HCT116 (cell line): ENCODE results near the gene TANC1. TPM values are rescaled to one million over a fixed set of nuclear protein-coding genes. Genes with fewer than 3 reads are reported as not detected.

Experiments used
- ATAC-seq: fragments of 200-7000 bp; cut with Tn5 transposase; 2 replicates; pipeline ENCODE4 v1.9.1; 2020; ENCODE audit warnings: mild to moderate bottlenecking, moderate library complexity
- BruUV-seq: library from RNA; stranded (reverse); fragments of 400-500 nt; replicated peaks from 2 replicates; lab custom pipeline; 2021; lab: Mats Ljungman, UMichigan
- CTCF ChIA-PET: fragments of 300-600 bp; sonication (Branson Sonifier 250); formaldehyde crosslinking; loops from one replicate; lab custom pipeline; 2021; ENCODE audit warnings: antibody characterized with exemption; lab: Charles Lee
- POLR2A ChIA-PET: fragments of 300-600, 350-600 bp; sonication (Branson Sonifier 250); formaldehyde crosslinking; loops from one replicate; lab custom pipeline; 2021; ENCODE audit warnings: antibody characterized with exemption; lab: Charles Lee
- RAD21 ChIA-PET, 2 experiments: fragments of 300-600 bp; sonication (Branson Sonifier 250); formaldehyde crosslinking; loops; one replicate each; lab custom pipeline; 2023; ENCODE audit warnings: low total read pairs in 2 of 2; ENCODE audit not compliant: uncharacterized antibody in 2 of 2, unreplicated experiment in 2 of 2, low non-redundant PET in 1 of 2; lab: Charles Lee
- DNase-seq: peaks from one replicate; pipeline ENCODE4 v3.0.0-alpha.2; 2010; ENCODE audit warnings: low read depth, low spot score
- H2AFZ ChIP-seq: fragments of 200-600 bp; shearing (Covaris generic), sonication (generic); 2 replicates; pipeline ENCODE4 v1.6.1; 2017; ENCODE audit warnings: low read depth, mixed run types, mixed read lengths, antibody characterized with exemption, low read length; ENCODE audit not compliant: poor library complexity, severe bottlenecking
- H3K27ac ChIP-seq: 2 replicates; pipeline ENCODE4 v1.5.1; 2012; ENCODE audit warnings: low read depth, low read length
- H3K27me3 ChIP-seq: fragments of 200-600 bp; sonication (generic); 2 replicates; pipeline ENCODE4 v1.6.1; 2016; ENCODE audit warnings: mixed run types, low read length, mixed read lengths; ENCODE audit not compliant: insufficient read depth
- H3K36me3 ChIP-seq, 2 experiments: fragments of 200-500 bp in 1 of 2; fragments of 200-600 bp in 1 of 2; sonication (Bioruptor generic) in 1 of 2; sonication (generic) in 1 of 2; 2 replicates each; pipeline versions ENCODE4 v1.5.1 to v1.6.1; 2014 to 2016; ENCODE audit warnings: low read length in 2 of 2, inconsistent platforms in 1 of 2, mixed read lengths in 1 of 2, mixed run types in 1 of 2; ENCODE audit not compliant: insufficient read depth in 2 of 2, control insufficient read depth in 1 of 2
- H3K4me1 ChIP-seq, 2 experiments: fragments of 200-600 bp in 1 of 2; sonication (generic) in 1 of 2; 2 replicates each; pipeline versions ENCODE4 v1.5.1 to v1.6.1; 2012 to 2017; ENCODE audit warnings: low read length in 2 of 2, inconsistent platforms in 1 of 2, mild to moderate bottlenecking in 1 of 2, mixed read lengths in 1 of 2, mixed run types in 1 of 2, moderate library complexity in 1 of 2; ENCODE audit not compliant: insufficient read depth in 2 of 2, control insufficient read depth in 1 of 2
- H3K4me2 ChIP-seq: fragments of 200-600 bp; sonication (generic); 2 replicates; pipeline ENCODE4 v1.6.1; 2017; ENCODE audit warnings: mixed run types, low read length, mixed read lengths
- H3K4me3 ChIP-seq, 2 experiments: fragments of 200-600 bp in 1 of 2; sonication (generic) in 1 of 2; replicated peaks in 1 of 2; 2 replicates each; pipeline ENCODE4 v1.5.1; 2011 to 2016; ENCODE audit warnings: low read length in 2 of 2, control low read depth in 1 of 2, low read depth in 1 of 2, mild to moderate bottlenecking in 1 of 2, mixed read lengths in 1 of 2, mixed run types in 1 of 2
- H3K79me2 ChIP-seq: fragments of 200-600 bp; sonication (generic); 2 replicates; pipeline ENCODE4 v1.6.1; 2017; ENCODE audit warnings: mild to moderate bottlenecking, mixed run types, low read length, moderate library complexity, mixed read lengths; ENCODE audit not compliant: insufficient read depth
- H3K9ac ChIP-seq: fragments of 200-600 bp; sonication (generic); 2 replicates; pipeline ENCODE4 v1.6.1; 2016; ENCODE audit warnings: low read length, mixed read lengths
- H3K9me2 ChIP-seq: fragments of 200-600 bp; sonication (generic), shearing (Covaris generic); 2 replicates; pipeline ENCODE4 v1.6.1; 2017; ENCODE audit warnings: mixed run types, mild to moderate bottlenecking, moderate library complexity; ENCODE audit not compliant: insufficient read depth
- H3K9me3 ChIP-seq, 2 experiments: fragments of 200-500 bp in 1 of 2; fragments of 200-600 bp in 1 of 2; sonication (Bioruptor generic) in 1 of 2; sonication (generic) in 1 of 2; 2 replicates each; pipeline ENCODE4 v1.6.1; 2014 to 2017; ENCODE audit warnings: low read length in 2 of 2, mixed read lengths in 2 of 2, inconsistent platforms in 1 of 2, low read depth in 1 of 2, mild to moderate bottlenecking in 1 of 2, mixed run types in 1 of 2, moderate library complexity in 1 of 2; ENCODE audit not compliant: control insufficient read depth in 1 of 2, insufficient read depth in 1 of 2
- H4K20me1 ChIP-seq: fragments of 200-600 bp; sonication (generic), shearing (Covaris generic); 2 replicates; pipeline ENCODE4 v1.6.1; 2017; ENCODE audit warnings: mixed run types, mild to moderate bottlenecking, moderate library complexity; ENCODE audit not compliant: insufficient read depth
- CBX3 ChIP-seq: IDR thresholded peaks from 2 replicates; pipeline ENCODE4 v1.6.1; 2012; ENCODE audit warnings: low read depth
- EZH2 ChIP-seq: fragments of 200-600 bp; sonication (generic); IDR thresholded peaks from 2 replicates; pipeline ENCODE4 v1.6.1; 2017; ENCODE audit warnings: antibody characterized with exemption, mixed run types
- JUND ChIP-seq: IDR thresholded peaks from 2 replicates; pipeline ENCODE4 v1.6.1; 2012
- RAD21 ChIP-seq: IDR thresholded peaks from 2 replicates; pipeline ENCODE4 v1.6.1; 2012; ENCODE audit warnings: low read depth, mild to moderate bottlenecking
- intact Hi-C: fragments of 100-400 bp; cut with micrococcal nuclease; formaldehyde crosslinking; loops from 2 replicates; pipeline ENCODE4 v1.10.0; 2022
- total RNA-seq: library from RNA; stranded (reverse); gene quantifications from one replicate; pipeline ENCODE4 v1.2.1, GENCODE V29; 2021; ENCODE audit not compliant: unreplicated experiment
- TF ChIP-seq, protein P1 (sequence below): IDR thresholded peaks from 2 replicates; pipeline ENCODE4 v1.6.1; 2011; ENCODE audit warnings: mild to moderate bottlenecking, low read length, moderate library complexity; ENCODE audit not compliant: insufficient replicate concordance; ENCODE audit errors: extremely low read depth
- TF ChIP-seq, protein P2 (sequence below), 3 experiments: fragments of 200-600 bp in 1 of 3; sonication (generic) in 1 of 3; IDR thresholded peaks in 2 of 3; conservative IDR thresholded peaks in 1 of 3; 2 replicates each; pipeline ENCODE4 v1.5.1; 2012 to 2017; ENCODE audit warnings: low read depth in 2 of 3, low read length in 2 of 3, antibody characterized with exemption in 1 of 3, borderline replicate concordance in 1 of 3, control low read depth in 1 of 3, mild to moderate bottlenecking in 1 of 3, mixed read lengths in 1 of 3, mixed run types in 1 of 3, moderate library complexity in 1 of 3; ENCODE audit not compliant: insufficient read depth in 1 of 3
- TF ChIP-seq, protein P3 (sequence below): IDR thresholded peaks from 2 replicates; pipeline ENCODE4 v1.6.1; 2012

The TANC1 gene
- total RNA-seq, 1 experiment from 2014 or later, result 15.1 TPM

DNA sequence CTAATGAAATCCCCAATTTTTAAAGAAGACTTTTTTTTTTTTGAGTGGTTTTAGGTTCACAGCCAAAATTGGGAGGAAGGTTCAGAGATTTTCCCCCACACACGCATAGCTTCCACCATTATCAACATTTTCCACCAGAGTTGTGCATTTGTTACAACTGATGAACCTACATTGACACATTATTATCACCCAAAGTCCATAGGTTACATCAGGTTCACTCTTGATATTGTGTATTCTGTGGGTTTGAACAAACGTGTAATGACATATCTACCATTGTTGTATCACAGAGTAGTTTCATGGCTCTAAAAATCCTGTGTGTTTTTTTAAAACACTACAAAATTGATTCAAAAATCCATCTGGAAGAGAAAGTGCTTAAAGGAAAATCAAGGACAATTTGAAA, 101.8 kb downstream of the TANC1 start:
- no TSS peak for BruUV-seq
- Histone ChIP-seq H3K9ac (no peak overlapping the region), H3K27me3 (no peaks in the 10 kb centered on the region), H4K20me1 (no peaks in the 10 kb centered on the region), H3K4me1 (peaks cover 2 to 12% of the 10 kb centered on the region in 2 experiments)
- no peak for ATAC-seq
- TF ChIP-seq, protein P1, sequence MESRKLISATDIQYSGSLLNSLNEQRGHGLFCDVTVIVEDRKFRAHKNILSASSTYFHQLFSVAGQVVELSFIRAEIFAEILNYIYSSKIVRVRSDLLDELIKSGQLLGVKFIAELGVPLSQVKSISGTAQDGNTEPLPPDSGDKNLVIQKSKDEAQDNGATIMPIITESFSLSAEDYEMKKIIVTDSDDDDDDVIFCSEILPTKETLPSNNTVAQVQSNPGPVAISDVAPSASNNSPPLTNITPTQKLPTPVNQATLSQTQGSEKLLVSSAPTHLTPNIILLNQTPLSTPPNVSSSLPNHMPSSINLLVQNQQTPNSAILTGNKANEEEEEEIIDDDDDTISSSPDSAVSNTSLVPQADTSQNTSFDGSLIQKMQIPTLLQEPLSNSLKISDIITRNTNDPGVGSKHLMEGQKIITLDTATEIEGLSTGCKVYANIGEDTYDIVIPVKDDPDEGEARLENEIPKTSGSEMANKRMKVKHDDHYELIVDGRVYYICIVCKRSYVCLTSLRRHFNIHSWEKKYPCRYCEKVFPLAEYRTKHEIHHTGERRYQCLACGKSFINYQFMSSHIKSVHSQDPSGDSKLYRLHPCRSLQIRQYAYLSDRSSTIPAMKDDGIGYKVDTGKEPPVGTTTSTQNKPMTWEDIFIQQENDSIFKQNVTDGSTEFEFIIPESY, result no peak
- TF ChIP-seq JUND, result no peak
- TF ChIP-seq CBX3, result no peak
- TF ChIP-seq EZH2, result no peak
- TF ChIP-seq, protein P2, sequence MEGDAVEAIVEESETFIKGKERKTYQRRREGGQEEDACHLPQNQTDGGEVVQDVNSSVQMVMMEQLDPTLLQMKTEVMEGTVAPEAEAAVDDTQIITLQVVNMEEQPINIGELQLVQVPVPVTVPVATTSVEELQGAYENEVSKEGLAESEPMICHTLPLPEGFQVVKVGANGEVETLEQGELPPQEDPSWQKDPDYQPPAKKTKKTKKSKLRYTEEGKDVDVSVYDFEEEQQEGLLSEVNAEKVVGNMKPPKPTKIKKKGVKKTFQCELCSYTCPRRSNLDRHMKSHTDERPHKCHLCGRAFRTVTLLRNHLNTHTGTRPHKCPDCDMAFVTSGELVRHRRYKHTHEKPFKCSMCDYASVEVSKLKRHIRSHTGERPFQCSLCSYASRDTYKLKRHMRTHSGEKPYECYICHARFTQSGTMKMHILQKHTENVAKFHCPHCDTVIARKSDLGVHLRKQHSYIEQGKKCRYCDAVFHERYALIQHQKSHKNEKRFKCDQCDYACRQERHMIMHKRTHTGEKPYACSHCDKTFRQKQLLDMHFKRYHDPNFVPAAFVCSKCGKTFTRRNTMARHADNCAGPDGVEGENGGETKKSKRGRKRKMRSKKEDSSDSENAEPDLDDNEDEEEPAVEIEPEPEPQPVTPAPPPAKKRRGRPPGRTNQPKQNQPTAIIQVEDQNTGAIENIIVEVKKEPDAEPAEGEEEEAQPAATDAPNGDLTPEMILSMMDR (IDR thresholded peaks at IDR 0.05 in 2 of 3, conservative IDR thresholded peaks at IDR 0.05 in 1 of 3; ENCODE audit: borderline replicate concordance in 1 of 3, insufficient read depth in 1 of 3, low read depth in 2 of 3, low read length in 2 of 3), result no peak
- TF ChIP-seq, protein P3, sequence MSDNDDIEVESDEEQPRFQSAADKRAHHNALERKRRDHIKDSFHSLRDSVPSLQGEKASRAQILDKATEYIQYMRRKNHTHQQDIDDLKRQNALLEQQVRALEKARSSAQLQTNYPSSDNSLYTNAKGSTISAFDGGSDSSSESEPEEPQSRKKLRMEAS, result no peak
- TF ChIP-seq RAD21, result no peak
- TF ChIP-seq, all 23 proteins: peak for 0
- H3K4me3 ChIP-seq, result no peak overlapping the region
- no peak overlapping the region for H3K4me2 ChIP-seq
- H3K27ac ChIP-seq, result no peak overlapping the region
- no peaks in the 10 kb centered on the region for H3K9me3 ChIP-seq
- no peak for DNase-seq
- no peak overlapping the region for H2AFZ ChIP-seq
- no peaks in the 10 kb centered on the region for H3K36me3 ChIP-seq
- CTCF ChIA-PET, result no interaction called here
- POLR2A ChIA-PET, result no interaction called here
- intact Hi-C loops, result no loop called here
- no peaks in the 10 kb centered on the region for H3K9me2 ChIP-seq
- H3K79me2 ChIP-seq, result no peaks in the 10 kb centered on the region
- RAD21 ChIA-PET, result no interaction called here
